Ishikawa (cell line): ENCODE measurements around the gene IL12RB1.

Source experiments
- CEBPB ChIP-seq: IDR thresholded peaks from 2 replicates; pipeline ENCODE4 v1.6.1; 2012
- CREB1 ChIP-seq: IDR thresholded peaks from 2 replicates; pipeline ENCODE4 v1.6.1; 2012; ENCODE audit warnings: low read depth
- EGR1 ChIP-seq: IDR thresholded peaks from 2 replicates; pipeline ENCODE4 v1.6.1; 2012
- EP300 ChIP-seq: IDR thresholded peaks from 2 replicates; pipeline ENCODE4 v1.6.1; 2012; ENCODE audit warnings: borderline replicate concordance
- FOXM1 ChIP-seq: IDR thresholded peaks from 2 replicates; pipeline ENCODE4 v1.6.1; 2012; ENCODE audit warnings: low read depth, borderline replicate concordance
- NFIC ChIP-seq: IDR thresholded peaks from 2 replicates; pipeline ENCODE4 v1.6.1; 2012
- RAD21 ChIP-seq: IDR thresholded peaks from 2 replicates; pipeline ENCODE4 v1.6.1; 2012; ENCODE audit warnings: low read depth
- TAF1 ChIP-seq: IDR thresholded peaks from 2 replicates; pipeline ENCODE4 v1.6.1; 2012; ENCODE audit warnings: low read depth, mild to moderate bottlenecking
- TCF12 ChIP-seq: IDR thresholded peaks from 2 replicates; pipeline ENCODE4 v1.6.1; 2012; ENCODE audit warnings: low read depth
- TEAD4 ChIP-seq: IDR thresholded peaks from 2 replicates; pipeline ENCODE4 v1.6.1; 2012
- YY1 ChIP-seq: IDR thresholded peaks from 2 replicates; pipeline ENCODE4 v1.6.1; 2012; ENCODE audit warnings: low read depth
- ZBTB7A ChIP-seq: IDR thresholded peaks from 2 replicates; pipeline ENCODE4 v1.6.1; 2012; ENCODE audit warnings: low read depth
- TF ChIP-seq, protein P1 (sequence below): IDR thresholded peaks from 2 replicates; pipeline ENCODE4 v1.6.1; 2012
- TF ChIP-seq, protein P2 (sequence below): IDR thresholded peaks from 2 replicates; pipeline ENCODE4 v1.6.1; 2012; ENCODE audit warnings: low read depth, mild to moderate bottlenecking
- TF ChIP-seq, protein P3 (sequence below): IDR thresholded peaks from 2 replicates; pipeline ENCODE4 v1.6.1; 2012

The IL12RB1 gene

DNA sequence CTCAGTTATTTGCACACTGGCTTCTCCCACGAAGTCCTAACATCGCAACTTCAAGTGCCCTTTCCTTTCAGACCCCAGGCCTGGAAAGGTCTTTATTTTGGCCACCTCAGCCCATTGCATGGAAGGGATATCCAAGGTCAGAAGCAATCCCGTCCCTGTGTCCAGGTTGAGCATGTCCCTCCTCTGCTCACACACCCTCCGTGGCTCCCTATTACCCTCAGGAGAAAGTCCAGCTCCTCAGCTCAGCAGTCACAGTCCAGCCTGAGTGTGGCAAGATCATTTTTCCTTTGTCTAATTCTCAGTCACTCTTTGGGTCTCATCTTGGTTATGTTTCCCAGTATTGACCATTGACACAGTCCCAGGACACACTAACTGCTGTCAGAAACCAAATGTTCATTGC is 59.6 kb downstream of the IL12RB1 start:
- no peak for TF ChIP-seq CEBPB
- TF ChIP-seq, protein P1, sequence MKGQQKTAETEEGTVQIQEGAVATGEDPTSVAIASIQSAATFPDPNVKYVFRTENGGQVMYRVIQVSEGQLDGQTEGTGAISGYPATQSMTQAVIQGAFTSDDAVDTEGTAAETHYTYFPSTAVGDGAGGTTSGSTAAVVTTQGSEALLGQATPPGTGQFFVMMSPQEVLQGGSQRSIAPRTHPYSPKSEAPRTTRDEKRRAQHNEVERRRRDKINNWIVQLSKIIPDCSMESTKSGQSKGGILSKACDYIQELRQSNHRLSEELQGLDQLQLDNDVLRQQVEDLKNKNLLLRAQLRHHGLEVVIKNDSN, result no peak

DNA sequence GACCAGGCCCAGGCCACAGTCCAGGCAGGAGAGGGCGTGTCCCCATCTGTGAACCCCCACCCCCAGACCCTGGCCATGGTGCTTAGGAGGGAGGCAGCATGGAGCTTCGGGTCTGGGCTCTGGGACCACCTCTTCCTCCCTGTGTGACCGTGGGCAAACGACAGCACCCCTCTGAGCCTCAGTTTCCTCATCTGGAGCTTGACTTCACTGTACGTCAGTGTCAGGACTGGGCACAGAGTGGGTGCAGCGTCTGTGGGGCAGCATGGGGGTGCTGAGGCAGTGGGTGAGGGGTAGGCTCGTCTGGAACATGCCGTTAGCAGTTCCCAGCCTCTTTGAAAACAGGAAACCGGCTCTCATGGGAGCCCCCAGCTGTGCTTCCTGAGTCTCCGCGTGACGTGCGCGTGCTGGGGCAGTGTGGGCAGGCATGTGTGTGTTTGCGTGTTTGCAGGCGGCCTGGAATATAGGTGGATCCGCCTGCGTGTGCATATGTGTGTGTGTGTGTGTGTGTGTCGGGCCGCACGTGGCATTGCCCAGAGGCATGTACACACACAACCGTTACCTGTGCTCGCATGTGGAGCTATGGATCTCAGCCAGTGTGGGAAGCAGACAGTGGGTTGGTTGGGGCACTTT is 63.0 kb downstream of the IL12RB1 start:
- TF ChIP-seq RAD21 (no peak), YY1 (no peak), NFIC (no peak), TCF12 (no peak), FOXM1 (no peak), CREB1 (no peak), EP300 (no peak), EGR1 (no peak), TAF1 (no peak), TEAD4 (no peak), ZBTB7A (no peak), CEBPB (no peak)
- TF ChIP-seq, protein P2, sequence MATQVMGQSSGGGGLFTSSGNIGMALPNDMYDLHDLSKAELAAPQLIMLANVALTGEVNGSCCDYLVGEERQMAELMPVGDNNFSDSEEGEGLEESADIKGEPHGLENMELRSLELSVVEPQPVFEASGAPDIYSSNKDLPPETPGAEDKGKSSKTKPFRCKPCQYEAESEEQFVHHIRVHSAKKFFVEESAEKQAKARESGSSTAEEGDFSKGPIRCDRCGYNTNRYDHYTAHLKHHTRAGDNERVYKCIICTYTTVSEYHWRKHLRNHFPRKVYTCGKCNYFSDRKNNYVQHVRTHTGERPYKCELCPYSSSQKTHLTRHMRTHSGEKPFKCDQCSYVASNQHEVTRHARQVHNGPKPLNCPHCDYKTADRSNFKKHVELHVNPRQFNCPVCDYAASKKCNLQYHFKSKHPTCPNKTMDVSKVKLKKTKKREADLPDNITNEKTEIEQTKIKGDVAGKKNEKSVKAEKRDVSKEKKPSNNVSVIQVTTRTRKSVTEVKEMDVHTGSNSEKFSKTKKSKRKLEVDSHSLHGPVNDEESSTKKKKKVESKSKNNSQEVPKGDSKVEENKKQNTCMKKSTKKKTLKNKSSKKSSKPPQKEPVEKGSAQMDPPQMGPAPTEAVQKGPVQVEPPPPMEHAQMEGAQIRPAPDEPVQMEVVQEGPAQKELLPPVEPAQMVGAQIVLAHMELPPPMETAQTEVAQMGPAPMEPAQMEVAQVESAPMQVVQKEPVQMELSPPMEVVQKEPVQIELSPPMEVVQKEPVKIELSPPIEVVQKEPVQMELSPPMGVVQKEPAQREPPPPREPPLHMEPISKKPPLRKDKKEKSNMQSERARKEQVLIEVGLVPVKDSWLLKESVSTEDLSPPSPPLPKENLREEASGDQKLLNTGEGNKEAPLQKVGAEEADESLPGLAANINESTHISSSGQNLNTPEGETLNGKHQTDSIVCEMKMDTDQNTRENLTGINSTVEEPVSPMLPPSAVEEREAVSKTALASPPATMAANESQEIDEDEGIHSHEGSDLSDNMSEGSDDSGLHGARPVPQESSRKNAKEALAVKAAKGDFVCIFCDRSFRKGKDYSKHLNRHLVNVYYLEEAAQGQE, result no peak
- TF ChIP-seq, protein P3, sequence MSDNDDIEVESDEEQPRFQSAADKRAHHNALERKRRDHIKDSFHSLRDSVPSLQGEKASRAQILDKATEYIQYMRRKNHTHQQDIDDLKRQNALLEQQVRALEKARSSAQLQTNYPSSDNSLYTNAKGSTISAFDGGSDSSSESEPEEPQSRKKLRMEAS, result no peak
- TF ChIP-seq, protein P1, result no peak

DNA sequence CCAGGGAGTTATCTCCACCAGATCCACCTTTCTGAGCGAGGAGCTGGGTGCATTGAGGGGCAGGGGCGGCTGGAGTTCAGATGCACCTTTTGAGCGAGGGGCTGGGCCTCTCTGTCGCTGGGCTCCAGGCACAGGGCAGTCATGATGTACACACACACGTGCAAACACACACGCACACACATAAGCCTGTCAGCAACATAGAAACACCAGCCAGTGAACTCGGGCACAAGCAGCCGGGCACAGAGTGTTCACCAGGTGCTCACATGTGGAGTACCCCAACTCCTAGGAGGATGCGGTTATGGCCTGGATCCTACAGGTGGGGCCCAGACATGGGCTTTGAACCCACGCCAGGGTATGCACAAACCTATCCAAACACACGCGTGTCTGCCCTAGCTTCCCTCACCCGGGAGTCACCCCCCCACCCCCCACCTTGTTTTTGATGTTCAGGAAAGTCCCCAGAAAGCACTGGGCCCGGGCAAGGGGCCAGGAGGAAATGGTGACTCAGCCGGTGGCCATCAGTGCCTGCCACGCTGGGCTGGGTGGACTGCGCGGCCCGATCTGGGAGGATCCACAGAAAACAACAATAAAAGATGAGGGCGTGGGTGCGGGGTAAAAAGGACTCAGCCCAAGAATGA is 65.5 kb downstream of the IL12RB1 start:
- TF ChIP-seq, protein P1, result no peak
- TF ChIP-seq CREB1 (no peak), TEAD4 (no peak), EGR1 (no peak), NFIC (peak; percentile 67), FOXM1 (no peak), CEBPB (no peak), TAF1 (no peak), ZBTB7A (no peak), EP300 (no peak), TCF12 (no peak)
- TF ChIP-seq, protein P2, result no peak
- TF ChIP-seq, protein P3, result peak; percentile 33; the same call in 1 of the 2 replicates

DNA sequence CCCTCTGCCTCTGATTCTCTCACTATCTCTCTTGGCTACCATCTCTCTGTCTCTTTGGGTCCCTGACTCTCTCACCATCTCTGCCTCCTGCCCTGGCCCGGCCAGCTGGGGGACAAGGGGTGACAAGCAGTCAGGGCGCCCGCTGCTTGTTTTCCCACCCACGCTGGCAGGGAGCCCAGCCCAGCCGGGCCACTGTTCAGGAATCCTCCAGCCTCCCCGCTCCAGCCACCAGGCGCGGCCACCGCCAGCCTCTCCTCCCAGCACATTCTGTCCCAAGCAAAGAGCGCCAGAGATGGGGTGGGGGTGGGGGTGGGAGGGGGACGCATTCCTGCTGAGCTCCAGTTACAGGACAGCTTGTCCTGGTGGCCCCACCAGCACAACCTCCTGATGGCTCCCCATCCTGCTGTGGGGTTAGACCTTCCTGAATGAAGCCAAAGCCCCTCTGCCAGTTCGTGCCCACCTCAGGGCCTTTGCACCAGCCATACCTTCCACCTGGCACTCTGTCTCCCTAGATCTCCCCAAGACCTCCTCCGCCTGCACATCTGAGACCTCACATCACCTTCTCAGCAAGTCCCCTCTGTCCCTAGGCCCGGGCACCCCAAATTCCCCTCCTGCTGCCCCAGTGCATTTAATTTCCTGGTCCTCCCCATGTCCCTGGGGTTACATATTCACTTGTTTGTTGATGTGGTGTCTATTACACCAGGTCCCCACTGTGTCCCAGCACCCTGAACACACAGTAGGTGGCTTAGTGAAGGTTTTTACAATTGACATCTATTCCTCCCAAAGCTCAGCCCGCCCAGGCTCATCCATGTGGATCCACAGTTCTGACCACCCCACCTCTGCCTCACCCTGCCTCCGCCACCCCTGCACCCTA is 66.3 kb downstream of the IL12RB1 start:
- peak; percentile 72 for TF ChIP-seq EGR1
- no peak for TF ChIP-seq RAD21
- no peak for TF ChIP-seq YY1
- TF ChIP-seq NFIC, result peak; percentile 49; the same call in 1 of the 2 replicates

DNA sequence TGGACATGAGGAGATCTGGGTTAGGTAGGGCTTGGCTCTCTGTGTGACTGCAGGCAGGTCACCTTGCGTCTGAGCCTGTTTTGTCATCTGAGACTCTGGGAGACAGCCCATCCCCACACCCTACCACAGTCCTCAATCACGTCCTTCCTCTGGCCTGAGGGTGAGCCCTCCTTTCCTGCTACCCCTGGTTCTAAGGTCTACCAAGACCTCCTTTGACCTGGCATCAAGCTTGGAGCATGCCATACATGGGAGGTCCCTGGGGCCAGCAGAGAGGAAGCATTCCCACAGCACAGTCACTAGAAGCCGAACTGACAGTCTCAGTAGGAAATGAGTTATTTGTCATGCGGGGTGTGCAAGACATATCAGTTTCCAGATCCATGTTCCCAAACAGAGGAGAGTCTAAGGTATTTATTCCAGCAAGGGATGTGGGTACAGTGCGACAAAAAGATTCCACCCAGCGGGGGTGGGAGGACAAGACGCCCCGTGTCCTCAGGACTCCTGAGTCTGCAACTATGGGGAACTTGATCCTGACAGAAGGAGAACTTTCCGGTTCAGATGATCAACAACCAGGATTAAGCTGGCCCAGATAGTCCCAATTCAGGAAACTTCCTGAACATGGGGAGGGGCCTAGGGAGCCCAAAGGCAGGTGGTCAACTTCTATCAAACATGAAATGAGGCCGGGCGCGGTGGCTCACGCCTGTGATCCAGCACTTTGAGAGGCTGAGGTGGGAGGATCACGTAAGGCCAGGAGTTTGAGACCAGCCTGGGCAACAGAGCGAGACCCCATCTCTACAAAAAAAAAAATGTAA is 69.3 kb downstream of the IL12RB1 start:
- TF ChIP-seq TEAD4 (peak; percentile 32; the same call in 1 of the 2 replicates), TCF12 (no peak)
